HepG2 (cell line): ENCODE measurements around the gene BET1L. TPM values are rescaled to one million over a fixed set of nuclear protein-coding genes. Genes with fewer than 3 reads are reported as not detected.

Experiments used
- ATAC-seq: fragments of 200-7000 bp; cut with Tn5 transposase; 3 replicates; pipeline ENCODE4 v1.9.1; 2020; ENCODE audit warnings: mild to moderate bottlenecking, moderate library complexity
- BruUV-seq: library from RNA; stranded (reverse); fragments of 400-500 nt; replicated peaks from 2 replicates; lab custom pipeline; 2021; lab: Mats Ljungman, UMichigan
- CTCF ChIA-PET: fragments of 300-600 bp; formaldehyde crosslinking; extraction: SDS; loops from one replicate; lab custom pipeline; 2021; ENCODE audit warnings: low total read pairs, inconsistent platforms, low intra/inter-chr PET ratio; lab: Yijun Ruan, JAX
- POLR2A ChIA-PET: fragments of 350-600 bp; sonication (Branson Sonifier 250); formaldehyde crosslinking; loops from one replicate; lab custom pipeline; 2020; ENCODE audit warnings: antibody characterized with exemption, inconsistent platforms; lab: Yijun Ruan, JAX
- DNase-seq: peaks from one replicate; pipeline ENCODE4 v3.0.0-alpha.2; 2015; ENCODE audit warnings: low spot score
- FAIRE-seq: peaks from 3 replicates; lab custom pipeline; 2011; peaks lifted over from hg19 to GRCh38; lab: Jason Lieb, UNC
- H2AFZ ChIP-seq: one replicate; pipeline ENCODE4 v1.6.1; 2011; ENCODE audit warnings: low read length, inconsistent platforms
- H3K27ac ChIP-seq: fragments of 300-600 bp; 3 replicates; pipeline ENCODE4 v1.8.0; 2011; ENCODE audit warnings: mixed run types, mild to moderate bottlenecking, mixed read lengths, low read length, inconsistent platforms; ENCODE audit not compliant: insufficient read depth; ENCODE audit errors: extremely low read length
- H3K27me3 ChIP-seq, 2 experiments: fragments of 200-600 bp in 1 of 2; 2 replicates in 1 of 2; 3 replicates in 1 of 2; pipeline versions ENCODE4 v1.6.0 to v1.8.0; 2011; ENCODE audit warnings: low read length in 2 of 2, mild to moderate bottlenecking in 2 of 2, moderate library complexity in 2 of 2, inconsistent platforms in 1 of 2; ENCODE audit not compliant: insufficient read depth in 2 of 2, control insufficient read depth in 1 of 2
- H3K36me3 ChIP-seq, 2 experiments: fragments of 200-600 bp in 1 of 2; replicated peaks in 1 of 2; 2 replicates in 1 of 2; 3 replicates in 1 of 2; pipeline versions ENCODE4 v1.5.1 to v1.8.0; 2011; ENCODE audit warnings: low read length in 2 of 2, inconsistent platforms in 1 of 2; ENCODE audit not compliant: insufficient read depth in 2 of 2, control insufficient read depth in 1 of 2
- H3K4me1 ChIP-seq: 2 replicates; pipeline ENCODE4 v1.5.1; 2012; ENCODE audit warnings: low read length, inconsistent platforms; ENCODE audit not compliant: insufficient read depth
- H3K4me2 ChIP-seq: 2 replicates; pipeline ENCODE4 v1.6.0; 2011; ENCODE audit warnings: low read depth, low read length, inconsistent platforms
- H3K4me3 ChIP-seq, 3 experiments: fragments of 200-600 bp in 1 of 3; sonication (generic), shearing (Covaris generic) in 1 of 3; replicated peaks in 1 of 3; 2 replicates each; pipeline ENCODE4 v1.5.1; 2011 to 2016; ENCODE audit warnings: low read length in 3 of 3, inconsistent platforms in 2 of 3, low read depth in 2 of 3, mild to moderate bottlenecking in 2 of 3, control low read depth in 1 of 3, mixed read lengths in 1 of 3; ENCODE audit not compliant: insufficient read depth in 1 of 3
- H3K79me2 ChIP-seq: one replicate; pipeline ENCODE4 v1.6.1; 2011; ENCODE audit warnings: low read length, inconsistent platforms; ENCODE audit not compliant: insufficient read depth
- H3K9ac ChIP-seq: 2 replicates; pipeline ENCODE4 v1.6.0; 2011; ENCODE audit warnings: mild to moderate bottlenecking, low read depth, low read length, inconsistent platforms; ENCODE audit not compliant: insufficient read depth
- H3K9me3 ChIP-seq: 2 replicates; pipeline ENCODE4 v1.5.1; 2012; ENCODE audit warnings: mild to moderate bottlenecking, low read length
- H4K20me1 ChIP-seq: 2 replicates; pipeline ENCODE4 v1.6.0; 2011; ENCODE audit warnings: inconsistent platforms, mild to moderate bottlenecking, low read length, moderate library complexity; ENCODE audit not compliant: insufficient read depth
- DMAP1 ChIP-seq: IDR thresholded peaks from 2 replicates; pipeline ENCODE4 v1.6.1; 2016
- FOSL1 ChIP-seq: sonication (generic); formaldehyde crosslinking; IDR thresholded peaks from 2 replicates; pipeline ENCODE4 v1.9.0; 2021; ENCODE audit warnings: missing genetic modification reagents, borderline replicate concordance
- GFI1 ChIP-seq: sonication (generic); formaldehyde crosslinking; IDR thresholded peaks from 2 replicates; pipeline ENCODE4 v1.5.0; 2020; ENCODE audit warnings: missing genetic modification reagents, mild to moderate bottlenecking, borderline replicate concordance
- HCFC1 ChIP-seq: fragments of 150-350 bp; IDR thresholded peaks from 2 replicates; pipeline ENCODE4 v1.6.1; 2014; ENCODE audit warnings: low read depth, low read length
- IRF2 ChIP-seq: IDR thresholded peaks from 2 replicates; pipeline ENCODE4 v1.6.1; 2018; ENCODE audit warnings: missing genetic modification reagents, missing compliant biosample characterization
- MTA3 ChIP-seq: sonication (generic); formaldehyde crosslinking; IDR thresholded peaks from 2 replicates; pipeline ENCODE4 v1.4.0; 2020; ENCODE audit warnings: missing genetic modification reagents
- NR3C1 ChIP-seq: sonication (generic); formaldehyde crosslinking; IDR thresholded peaks from 2 replicates; pipeline ENCODE4 v1.4.0; 2020; ENCODE audit warnings: missing genetic modification reagents
- POLR2AphosphoS2 ChIP-seq: IDR thresholded peaks from 2 replicates; pipeline ENCODE4 v1.6.1; 2011; ENCODE audit warnings: low read depth, low read length, improper control_type of control experiment
- YY1 ChIP-seq: IDR thresholded peaks from 2 replicates; pipeline ENCODE4 v1.6.1; 2011; ENCODE audit warnings: low read length, low read depth, moderate library complexity, mild to moderate bottlenecking; ENCODE audit not compliant: insufficient read depth, insufficient replicate concordance
- ZNF180 ChIP-seq: sonication (generic); formaldehyde crosslinking; IDR thresholded peaks from 2 replicates; pipeline ENCODE4 v1.4.0; 2020; ENCODE audit warnings: low read depth, missing genetic modification reagents, borderline replicate concordance
- ZNF207 ChIP-seq: fragments of 450-650 bp; IDR thresholded peaks from 2 replicates; pipeline ENCODE4 v1.6.1; 2016; ENCODE audit warnings: antibody characterized with exemption, borderline replicate concordance
- ZNF276 ChIP-seq: sonication (generic); formaldehyde crosslinking; IDR thresholded peaks from 2 replicates; pipeline ENCODE4 v1.4.0; 2020; ENCODE audit warnings: mild to moderate bottlenecking, low read depth, missing genetic modification reagents
- ZNF513 ChIP-seq: sonication (generic); formaldehyde crosslinking; conservative IDR thresholded peaks from 2 replicates; pipeline ENCODE4 v1.5.0; 2020; ENCODE audit warnings: missing genetic modification reagents
- ZNF557 ChIP-seq: sonication (generic); formaldehyde crosslinking; IDR thresholded peaks from 2 replicates; pipeline ENCODE4 v1.4.0; 2020; ENCODE audit warnings: missing genetic modification reagents
- WGBS: methylation state at CpG from one replicate; pipeline ENCODE4 v1.1.6; 2017; ENCODE audit warnings: low lambda C conversion rate; 5-methylcytosine and 5-hydroxymethylcytosine counted together
- in situ Hi-C: cut with HindIII; loops from 2 replicates; pipeline ENCODE4 v1.10.0; 2017; ENCODE audit warnings: low pct_unique_long_range_greater_than_20kb; ENCODE audit not compliant: extremely low pct_ligation_motif_present
- intact Hi-C: fragments of 100-400 bp; cut with micrococcal nuclease; formaldehyde crosslinking; loops from one replicate; pipeline ENCODE4 v1.10.0; 2022; ENCODE audit not compliant: unreplicated experiment
- polyA plus RNA-seq, 8 experiments: library from polyadenylated mRNA; depleted of rRNA in 3 of 8; stranded (reverse) in 7 of 8; unstranded in 1 of 8; fragments of >200 nt; fragmentation: Illumina TruSeq in 4 of 8; extraction: Trizol in 4 of 8; gene quantifications; 2 replicates each; pipeline versions ENCODE4 v1.2.1 to v1.2.3, GENCODE V29; 2011 to 2016; ENCODE audit warnings: low read depth in 4 of 8, missing spikeins in 1 of 8, mixed read lengths in 1 of 8; ENCODE audit not compliant: insufficient read depth in 1 of 8
- total RNA-seq, 5 experiments: library from RNA; depleted of rRNA; stranded (reverse); fragments of >200 nt; fragmentation: Illumina TruSeq; extraction: Trizol; gene quantifications; 2 replicates each; pipeline ENCODE4 v1.2.3, GENCODE V29; 2016; ENCODE audit warnings: low read depth in 1 of 5
- TF ChIP-seq, protein P1 (sequence below): sonication (generic); formaldehyde crosslinking; IDR thresholded peaks from 2 replicates; pipeline ENCODE4 v1.5.1; 2020; ENCODE audit warnings: mild to moderate bottlenecking, missing genetic modification reagents, moderate library complexity
- TF ChIP-seq, protein P2 (sequence below): sonication (generic); formaldehyde crosslinking; IDR thresholded peaks from 2 replicates; pipeline ENCODE4 v1.4.0; 2020; ENCODE audit warnings: missing genetic modification reagents

BET1L gene
- total and polyA plus RNA-seq, 2 of the 13 experiments (the other 11 are each of a cell fraction or from before 2014, with no cell fraction given), result 26.2 to 59.6 TPM

DNA sequence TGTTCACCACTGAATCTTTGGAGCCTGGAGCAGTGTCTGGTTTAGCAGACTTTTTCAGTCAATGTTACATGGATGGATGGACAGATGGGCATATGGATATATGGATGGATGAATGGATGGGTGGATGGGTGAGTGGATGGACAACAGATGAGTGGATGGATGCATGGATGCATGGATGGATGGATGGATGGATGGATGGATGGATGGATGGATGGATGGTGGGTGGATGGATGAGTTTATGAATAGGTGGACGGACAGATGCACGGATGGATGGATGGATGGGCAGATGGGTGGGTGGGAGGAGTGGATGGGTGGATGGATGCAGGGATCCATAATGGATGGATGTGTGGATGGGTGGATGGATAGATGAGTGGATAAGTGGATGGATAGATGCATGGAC lies 48.6 kb upstream of the BET1L start:
- FAIRE-seq, result no peak
- H3K9me3 ChIP-seq, result no peaks in the 10 kb centered on the region
- ChIA-PET POLR2A (no interaction called here), CTCF (no interaction called here)
- H3K79me2 ChIP-seq, result no peaks in the 10 kb centered on the region
- no peaks in the 10 kb centered on the region for H4K20me1 ChIP-seq
- intact Hi-C loops, result no loop called here
- no peak overlapping the region for H3K4me3 ChIP-seq
- no peak overlapping the region for H3K9ac ChIP-seq
- H2AFZ ChIP-seq, result no peak overlapping the region
- WGBS, result 86% methylated on average over 2 of the region's 2 CpGs
- H3K27me3 ChIP-seq, result peaks cover 0 to 7% of the 10 kb centered on the region in 2 experiments; a peak in 1 of 5 replicates
- DNase-seq, result no peak
- no TSS peak for BruUV-seq
- in situ Hi-C loops, result no loop called here
- H3K36me3 ChIP-seq, result peaks cover 17 to 25% of the 10 kb centered on the region in 2 experiments; a peak in 4 of 5 replicates
- TF ChIP-seq IRF2 (CRISPR knock-in tag) (no peak), POLR2AphosphoS2 (no peak), ZNF207 (no peak), DMAP1 (CRISPR knock-in tag) (no peak), HCFC1 (no peak), ZNF513 (CRISPR knock-in tag) (no peak), ZNF557 (CRISPR knock-in tag) (no peak), ZNF180 (CRISPR knock-in tag) (no peak), FOSL1 (CRISPR knock-in tag) (no peak), MTA3 (CRISPR knock-in tag) (no peak), YY1 (no peak), GFI1 (CRISPR knock-in tag) (no peak), NR3C1 (no peak), ZNF276 (CRISPR knock-in tag) (no peak)
- TF ChIP-seq, protein P1, sequence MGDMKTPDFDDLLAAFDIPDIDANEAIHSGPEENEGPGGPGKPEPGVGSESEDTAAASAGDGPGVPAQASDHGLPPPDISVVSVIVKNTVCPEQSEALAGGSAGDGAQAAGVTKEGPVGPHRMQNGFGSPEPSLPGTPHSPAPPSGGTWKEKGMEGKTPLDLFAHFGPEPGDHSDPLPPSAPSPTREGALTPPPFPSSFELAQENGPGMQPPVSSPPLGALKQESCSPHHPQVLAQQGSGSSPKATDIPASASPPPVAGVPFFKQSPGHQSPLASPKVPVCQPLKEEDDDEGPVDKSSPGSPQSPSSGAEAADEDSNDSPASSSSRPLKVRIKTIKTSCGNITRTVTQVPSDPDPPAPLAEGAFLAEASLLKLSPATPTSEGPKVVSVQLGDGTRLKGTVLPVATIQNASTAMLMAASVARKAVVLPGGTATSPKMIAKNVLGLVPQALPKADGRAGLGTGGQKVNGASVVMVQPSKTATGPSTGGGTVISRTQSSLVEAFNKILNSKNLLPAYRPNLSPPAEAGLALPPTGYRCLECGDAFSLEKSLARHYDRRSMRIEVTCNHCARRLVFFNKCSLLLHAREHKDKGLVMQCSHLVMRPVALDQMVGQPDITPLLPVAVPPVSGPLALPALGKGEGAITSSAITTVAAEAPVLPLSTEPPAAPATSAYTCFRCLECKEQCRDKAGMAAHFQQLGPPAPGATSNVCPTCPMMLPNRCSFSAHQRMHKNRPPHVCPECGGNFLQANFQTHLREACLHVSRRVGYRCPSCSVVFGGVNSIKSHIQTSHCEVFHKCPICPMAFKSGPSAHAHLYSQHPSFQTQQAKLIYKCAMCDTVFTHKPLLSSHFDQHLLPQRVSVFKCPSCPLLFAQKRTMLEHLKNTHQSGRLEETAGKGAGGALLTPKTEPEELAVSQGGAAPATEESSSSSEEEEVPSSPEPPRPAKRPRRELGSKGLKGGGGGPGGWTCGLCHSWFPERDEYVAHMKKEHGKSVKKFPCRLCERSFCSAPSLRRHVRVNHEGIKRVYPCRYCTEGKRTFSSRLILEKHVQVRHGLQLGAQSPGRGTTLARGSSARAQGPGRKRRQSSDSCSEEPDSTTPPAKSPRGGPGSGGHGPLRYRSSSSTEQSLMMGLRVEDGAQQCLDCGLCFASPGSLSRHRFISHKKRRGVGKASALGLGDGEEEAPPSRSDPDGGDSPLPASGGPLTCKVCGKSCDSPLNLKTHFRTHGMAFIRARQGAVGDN (CRISPR knock-in tag), result no peak
- TF ChIP-seq, protein P2, sequence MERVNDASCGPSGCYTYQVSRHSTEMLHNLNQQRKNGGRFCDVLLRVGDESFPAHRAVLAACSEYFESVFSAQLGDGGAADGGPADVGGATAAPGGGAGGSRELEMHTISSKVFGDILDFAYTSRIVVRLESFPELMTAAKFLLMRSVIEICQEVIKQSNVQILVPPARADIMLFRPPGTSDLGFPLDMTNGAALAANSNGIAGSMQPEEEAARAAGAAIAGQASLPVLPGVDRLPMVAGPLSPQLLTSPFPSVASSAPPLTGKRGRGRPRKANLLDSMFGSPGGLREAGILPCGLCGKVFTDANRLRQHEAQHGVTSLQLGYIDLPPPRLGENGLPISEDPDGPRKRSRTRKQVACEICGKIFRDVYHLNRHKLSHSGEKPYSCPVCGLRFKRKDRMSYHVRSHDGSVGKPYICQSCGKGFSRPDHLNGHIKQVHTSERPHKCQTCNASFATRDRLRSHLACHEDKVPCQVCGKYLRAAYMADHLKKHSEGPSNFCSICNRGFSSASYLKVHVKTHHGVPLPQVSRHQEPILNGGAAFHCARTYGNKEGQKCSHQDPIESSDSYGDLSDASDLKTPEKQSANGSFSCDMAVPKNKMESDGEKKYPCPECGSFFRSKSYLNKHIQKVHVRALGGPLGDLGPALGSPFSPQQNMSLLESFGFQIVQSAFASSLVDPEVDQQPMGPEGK, result no peak
- peaks cover 8% of the 10 kb centered on the region; the same call in 1 of the 2 replicates for H3K4me1 ChIP-seq
- ATAC-seq, result no peak
- H3K4me2 ChIP-seq, result no peak overlapping the region
- H3K27ac ChIP-seq, result no peak overlapping the region
